GM13976 (cell line): ENCODE data around the gene DENND6B.
"Not testable (repeated sequence)": the region's sequence is repeated elsewhere in the genome, so short reads cannot be mapped to it uniquely, and the experiment has no call there.

Experiments used
- DNase-seq: peaks from one replicate; pipeline ENCODE4 v3.0.0; 2012; ENCODE audit warnings: low spot score
- in situ Hi-C: fragments of 300-500 bp; cut with MboI; formaldehyde crosslinking; loops from one replicate; pipeline ENCODE4 v1.12.0; 2022; ENCODE audit warnings: low sequenced_read_pairs, mixed read lengths, inconsistent platforms; ENCODE audit not compliant: unreplicated experiment
- TF ChIP-seq, protein P1 (sequence below): IDR thresholded peaks from 2 replicates; pipeline ENCODE4 v1.5.1; 2012; ENCODE audit warnings: borderline replicate concordance, mild to moderate bottlenecking; ENCODE audit not compliant: insufficient read depth; ENCODE audit errors: extremely low read depth, missing control alignments, control extremely low read depth

The DENND6B gene

DNA sequence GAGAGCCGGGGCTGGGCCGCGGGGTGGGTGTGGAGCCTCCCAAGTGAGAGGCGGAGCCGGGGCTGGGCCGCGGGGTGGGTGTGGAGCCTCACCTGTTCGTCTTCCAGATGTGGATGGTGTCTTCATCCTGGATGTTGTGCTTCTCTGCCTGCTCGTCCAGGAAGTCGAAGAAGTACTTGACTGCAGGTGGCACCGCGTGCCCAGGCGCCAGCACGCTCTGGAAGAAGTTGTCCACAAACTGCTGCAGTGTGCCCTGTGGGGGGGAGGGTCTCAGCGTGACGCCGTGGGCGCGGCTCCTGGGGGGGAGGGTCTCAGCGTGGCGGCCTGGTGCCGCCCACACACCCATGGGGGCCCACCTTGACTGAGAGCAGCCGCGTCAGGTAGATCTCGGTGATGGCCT, 49.1 kb downstream of the DENND6B start:
- in situ Hi-C loops, result loop anchor here (10.0 kb wide), 1 partner anchor 47 kb away; the partner anchor contains the start of gene DENND6B

DNA sequence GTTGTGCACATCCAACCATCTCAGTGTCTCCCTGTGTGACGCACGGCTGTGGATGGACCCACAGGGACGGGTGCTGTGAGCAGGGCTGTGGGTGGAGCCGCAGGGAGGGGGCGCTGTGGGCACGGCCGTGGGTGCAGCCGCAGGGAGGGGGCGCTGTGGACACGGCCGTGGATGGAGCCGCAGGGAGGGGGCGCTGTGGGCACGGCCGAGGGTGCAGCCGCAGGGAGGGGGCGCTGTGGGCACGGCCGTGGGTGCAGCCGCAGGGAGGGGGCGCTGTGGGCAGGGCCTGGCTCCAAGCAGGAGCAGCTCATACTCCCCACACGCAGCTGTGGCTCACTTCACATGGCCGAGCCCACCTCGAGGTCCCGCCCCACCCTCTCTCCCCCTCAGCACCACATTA, 50.7 kb downstream of the DENND6B start:
- in situ Hi-C loops, result loop anchor here (10.0 kb wide), 1 partner anchor 49 kb away; the partner anchor contains the start of gene DENND6B
- peak; percentile 78 for DNase-seq
- TF ChIP-seq, protein P1, sequence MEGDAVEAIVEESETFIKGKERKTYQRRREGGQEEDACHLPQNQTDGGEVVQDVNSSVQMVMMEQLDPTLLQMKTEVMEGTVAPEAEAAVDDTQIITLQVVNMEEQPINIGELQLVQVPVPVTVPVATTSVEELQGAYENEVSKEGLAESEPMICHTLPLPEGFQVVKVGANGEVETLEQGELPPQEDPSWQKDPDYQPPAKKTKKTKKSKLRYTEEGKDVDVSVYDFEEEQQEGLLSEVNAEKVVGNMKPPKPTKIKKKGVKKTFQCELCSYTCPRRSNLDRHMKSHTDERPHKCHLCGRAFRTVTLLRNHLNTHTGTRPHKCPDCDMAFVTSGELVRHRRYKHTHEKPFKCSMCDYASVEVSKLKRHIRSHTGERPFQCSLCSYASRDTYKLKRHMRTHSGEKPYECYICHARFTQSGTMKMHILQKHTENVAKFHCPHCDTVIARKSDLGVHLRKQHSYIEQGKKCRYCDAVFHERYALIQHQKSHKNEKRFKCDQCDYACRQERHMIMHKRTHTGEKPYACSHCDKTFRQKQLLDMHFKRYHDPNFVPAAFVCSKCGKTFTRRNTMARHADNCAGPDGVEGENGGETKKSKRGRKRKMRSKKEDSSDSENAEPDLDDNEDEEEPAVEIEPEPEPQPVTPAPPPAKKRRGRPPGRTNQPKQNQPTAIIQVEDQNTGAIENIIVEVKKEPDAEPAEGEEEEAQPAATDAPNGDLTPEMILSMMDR, result peak; percentile 80

More for the DNA sequence above, 49.1 kb downstream of the DENND6B start:
- TF ChIP-seq, protein P1, result no peak
- DNase-seq, result no peak

GRCh38 chr22:50275181-50276055, 51.4 kb downstream of the DENND6B start:
- TF ChIP-seq, protein P1, result no peak
- in situ Hi-C loops, result loop anchor here (10.0 kb wide), 1 partner anchor 49 kb away; the partner anchor contains the start of gene DENND6B

DNA sequence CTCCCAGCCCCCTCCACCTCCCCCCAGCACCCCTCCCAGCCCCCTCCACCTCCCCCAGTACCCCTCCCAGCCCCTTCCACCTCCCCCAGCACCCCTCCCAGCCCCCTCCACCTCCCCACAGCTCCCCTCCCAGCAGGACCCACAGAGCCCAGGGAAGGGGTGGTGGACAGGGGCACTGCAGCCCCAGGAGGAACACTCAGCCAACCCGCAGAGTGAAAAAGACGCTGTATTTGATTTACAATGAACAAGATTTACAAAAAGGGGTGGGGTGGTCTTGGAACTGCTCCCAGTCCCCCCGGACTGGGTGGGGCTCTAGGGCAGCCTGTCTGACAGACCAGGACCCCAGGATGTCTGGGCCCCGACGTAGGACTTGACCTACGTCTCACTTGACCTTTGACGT, 52.0 kb downstream of the DENND6B start:
- TF ChIP-seq, protein P1, result no peak
- DNase-seq, result no peak
- in situ Hi-C loops, result loop anchor here (10.0 kb wide), 1 partner anchor 50 kb away; the partner anchor contains the start of gene DENND6B

More at GRCh38 chr22:50275181-50276055, 51.4 kb downstream of the DENND6B start:
- no peak for DNase-seq

DNA sequence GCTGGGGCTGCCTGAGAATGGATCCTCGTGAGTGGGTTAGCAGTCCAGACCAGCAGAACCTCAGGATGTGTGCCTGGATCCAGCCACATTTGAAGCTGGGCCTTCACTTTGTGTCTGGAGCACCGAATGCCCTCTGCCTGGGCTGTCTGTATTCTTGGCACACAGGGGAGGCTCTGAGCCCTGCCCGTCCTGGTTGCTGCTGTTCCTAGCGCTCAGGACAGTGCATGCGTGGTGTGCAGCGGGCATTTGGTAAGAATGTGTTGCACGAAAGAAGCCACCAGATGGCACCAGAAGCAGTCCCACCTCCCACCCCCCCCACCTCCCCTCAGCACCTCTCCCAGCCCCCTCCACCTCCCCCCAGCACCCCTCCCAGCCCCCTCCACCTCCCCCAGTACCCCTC, 52.5 kb downstream of the DENND6B start:
- peak; percentile 70 for DNase-seq
- TF ChIP-seq, protein P1, result peak; percentile 10
- in situ Hi-C loops, result loop anchor here (10.0 kb wide), 1 partner anchor 50 kb away; the partner anchor contains the start of gene DENND6B

DNA sequence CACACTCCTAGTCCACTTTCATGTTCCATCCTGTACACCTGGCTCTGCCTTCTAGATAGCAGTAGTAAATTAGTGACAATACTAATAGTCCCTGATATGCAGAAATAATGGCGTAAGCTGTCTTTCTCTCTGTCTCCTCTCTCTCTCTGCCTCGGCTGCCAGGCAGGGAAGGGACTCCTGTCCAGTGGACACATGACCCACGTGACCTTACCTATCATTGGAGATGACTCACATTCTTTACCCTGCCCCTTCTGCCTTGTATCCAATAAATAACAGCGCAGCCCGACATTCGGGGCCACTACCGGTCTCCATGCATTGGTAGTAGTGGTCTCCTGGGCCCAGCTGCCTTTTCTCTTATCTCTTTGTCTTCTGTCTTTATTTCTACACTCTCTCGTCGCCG, 53.0 kb downstream of the DENND6B start:
- not testable (repeated sequence) for DNase-seq

GRCh38 chr22:50273352-50273751, 53.5 kb downstream of the DENND6B start:
- DNase-seq, result not testable (repeated sequence)
- in situ Hi-C loops, result loop anchor here (10.0 kb wide), 1 partner anchor 51 kb away; the partner anchor contains the start of gene DENND6B

More for the DNA sequence above, 53.0 kb downstream of the DENND6B start:
- in situ Hi-C loops, result loop anchor here (10.0 kb wide), 1 partner anchor 51 kb away; the partner anchor contains the start of gene DENND6B
